ENCODE data around the gene PDCD10. TPM values are rescaled to one million over a fixed set of nuclear protein-coding genes. Genes with fewer than 3 reads are reported as not detected.

Gene PDCD10
- polyA plus RNA-seq, 1 donor (not counting 4 experiments of a cell fraction or from before 2014, with no cell fraction given): 131 TPM

DNA sequence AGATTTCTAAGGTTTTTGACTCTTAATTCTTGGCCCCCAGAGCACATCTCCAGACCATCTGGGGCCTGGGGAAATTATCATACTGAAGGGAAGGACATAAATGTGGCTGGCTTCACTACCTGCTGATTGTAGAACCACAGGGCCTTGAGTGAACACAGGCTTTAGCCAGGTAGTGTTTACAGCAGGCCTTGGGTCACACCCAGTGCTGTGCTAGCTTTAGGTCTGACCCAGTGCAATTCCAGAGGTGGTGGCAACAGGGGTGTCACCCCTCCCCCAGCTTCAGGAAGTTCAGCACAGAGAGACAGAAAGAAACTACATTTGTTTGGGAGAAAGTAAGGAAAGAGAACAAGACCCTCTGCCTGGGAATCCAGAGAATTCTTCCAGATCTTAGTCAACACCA is 24.1 kb downstream of the PDCD10 start:
- no peak overlapping the region for H2AFZ ChIP-seq (ENCODE audit: control insufficient read depth, low read length)
- H3K27ac ChIP-seq (ENCODE audit: control insufficient read depth, insufficient read depth, low read length): no peak overlapping the region
- H3K79me2 ChIP-seq (ENCODE audit: control insufficient read depth, insufficient read depth, low read length): peaks cover 87% of the 10 kb centered on the region
- DNase-seq (ENCODE audit: low read depth, low spot score) (no peak), FAIRE-seq (no peak)
- H3K4me3 ChIP-seq (ENCODE audit: control insufficient read depth in 2 of 3, extremely low read depth in 1 of 3, insufficient read depth in 2 of 3, low read depth in 1 of 3, low read length in 3 of 3): no peak overlapping the region
- H3K9me1 ChIP-seq (ENCODE audit: control insufficient read depth, extremely low read depth, insufficient read depth, low read length): no peaks in the 10 kb centered on the region
- H3K9me3 ChIP-seq (ENCODE audit: control insufficient read depth, low read depth, low read length): no peaks in the 10 kb centered on the region
- H4K20me1 ChIP-seq (ENCODE audit: control insufficient read depth, extremely low read depth, insufficient read depth, low read length): peaks cover 3% of the 10 kb centered on the region
- H3K9ac ChIP-seq (ENCODE audit: control insufficient read depth, extremely low read depth, insufficient read depth, low read length): no peak overlapping the region
- H3K27me3 ChIP-seq (ENCODE audit: control insufficient read depth, extremely low read depth, insufficient read depth, low read length): no peaks in the 10 kb centered on the region
- dilution Hi-C loops (cut with MboI; ENCODE audit: extremely low pct_ligation_motif_present, low sequenced_read_pairs): no loop called here
- peaks cover 7 to 8% of the 10 kb centered on the region in 2 experiments for H3K36me3 ChIP-seq (ENCODE audit: control insufficient read depth in 2 of 2, extremely low read depth in 1 of 2, insufficient read depth in 2 of 2, low read length in 2 of 2)
- H3K4me2 ChIP-seq (ENCODE audit: control insufficient read depth, extremely low read depth, insufficient read depth, low read depth, low read length): no peak overlapping the region
- TF ChIP-seq, protein P1, sequence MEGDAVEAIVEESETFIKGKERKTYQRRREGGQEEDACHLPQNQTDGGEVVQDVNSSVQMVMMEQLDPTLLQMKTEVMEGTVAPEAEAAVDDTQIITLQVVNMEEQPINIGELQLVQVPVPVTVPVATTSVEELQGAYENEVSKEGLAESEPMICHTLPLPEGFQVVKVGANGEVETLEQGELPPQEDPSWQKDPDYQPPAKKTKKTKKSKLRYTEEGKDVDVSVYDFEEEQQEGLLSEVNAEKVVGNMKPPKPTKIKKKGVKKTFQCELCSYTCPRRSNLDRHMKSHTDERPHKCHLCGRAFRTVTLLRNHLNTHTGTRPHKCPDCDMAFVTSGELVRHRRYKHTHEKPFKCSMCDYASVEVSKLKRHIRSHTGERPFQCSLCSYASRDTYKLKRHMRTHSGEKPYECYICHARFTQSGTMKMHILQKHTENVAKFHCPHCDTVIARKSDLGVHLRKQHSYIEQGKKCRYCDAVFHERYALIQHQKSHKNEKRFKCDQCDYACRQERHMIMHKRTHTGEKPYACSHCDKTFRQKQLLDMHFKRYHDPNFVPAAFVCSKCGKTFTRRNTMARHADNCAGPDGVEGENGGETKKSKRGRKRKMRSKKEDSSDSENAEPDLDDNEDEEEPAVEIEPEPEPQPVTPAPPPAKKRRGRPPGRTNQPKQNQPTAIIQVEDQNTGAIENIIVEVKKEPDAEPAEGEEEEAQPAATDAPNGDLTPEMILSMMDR (optimal IDR thresholded peaks at IDR 0.05 in 1 of 3, IDR thresholded peaks at IDR 0.05 in 1 of 3, conservative IDR thresholded peaks at IDR 0.05 in 1 of 3; ENCODE audit: extremely low read depth in 1 of 3, insufficient read depth in 2 of 3, low read length in 3 of 3): no peak
- no peak for TF ChIP-seq EZH2 (IDR thresholded peaks at IDR 0.05; ENCODE audit: low read length)
- no peaks in the 10 kb centered on the region for H3K4me1 ChIP-seq (ENCODE audit: control insufficient read depth, extremely low read depth, insufficient read depth, low read length)

GRCh38 chr3:167709690-167710089 is 25.0 kb downstream of the PDCD10 start:
- DNase-seq (ENCODE audit: low read depth, low spot score) (no peak), FAIRE-seq (no peak)
- peaks cover 81% of the 10 kb centered on the region for H3K79me2 ChIP-seq (ENCODE audit: control insufficient read depth, insufficient read depth, low read length)
- dilution Hi-C loops (cut with MboI; ENCODE audit: extremely low pct_ligation_motif_present, low sequenced_read_pairs): no loop called here
- no peaks in the 10 kb centered on the region for H3K9me1 ChIP-seq (ENCODE audit: control insufficient read depth, extremely low read depth, insufficient read depth, low read length)
- no peaks in the 10 kb centered on the region for H3K27me3 ChIP-seq (ENCODE audit: control insufficient read depth, extremely low read depth, insufficient read depth, low read length)
- H3K4me1 ChIP-seq (ENCODE audit: control insufficient read depth, extremely low read depth, insufficient read depth, low read length): no peaks in the 10 kb centered on the region
- no peak overlapping the region for H3K9ac ChIP-seq (ENCODE audit: control insufficient read depth, extremely low read depth, insufficient read depth, low read length)
- no peak overlapping the region for H3K4me3 ChIP-seq (ENCODE audit: control insufficient read depth in 2 of 3, extremely low read depth in 1 of 3, insufficient read depth in 2 of 3, low read depth in 1 of 3, low read length in 3 of 3)
- no peak overlapping the region for H3K27ac ChIP-seq (ENCODE audit: control insufficient read depth, insufficient read depth, low read length)
- no peak for TF ChIP-seq EZH2 (IDR thresholded peaks at IDR 0.05; ENCODE audit: low read length)
- TF ChIP-seq, protein P1 (optimal IDR thresholded peaks at IDR 0.05 in 1 of 3, IDR thresholded peaks at IDR 0.05 in 1 of 3, conservative IDR thresholded peaks at IDR 0.05 in 1 of 3; ENCODE audit: extremely low read depth in 1 of 3, insufficient read depth in 2 of 3, low read length in 3 of 3): no peak
- H3K36me3 ChIP-seq (ENCODE audit: control insufficient read depth in 2 of 2, extremely low read depth in 1 of 2, insufficient read depth in 2 of 2, low read length in 2 of 2): peaks cover 7 to 8% of the 10 kb centered on the region in 2 experiments
- H3K9me3 ChIP-seq (ENCODE audit: control insufficient read depth, low read depth, low read length): no peaks in the 10 kb centered on the region
- no peak overlapping the region for H2AFZ ChIP-seq (ENCODE audit: control insufficient read depth, low read length)
- peaks cover 3% of the 10 kb centered on the region for H4K20me1 ChIP-seq (ENCODE audit: control insufficient read depth, extremely low read depth, insufficient read depth, low read length)
- no peak overlapping the region for H3K4me2 ChIP-seq (ENCODE audit: control insufficient read depth, extremely low read depth, insufficient read depth, low read depth, low read length)

All from keratinocyte (primary cell).